ENCODE measurements around the gene SLC22A8.
"Not testable (repeated sequence)": the region's sequence is repeated elsewhere in the genome, so short reads cannot be mapped to it uniquely, and the experiment has no call there.

The SLC22A8 gene

GRCh38 chr11:62988276-62988675, 27.4 kb downstream of the SLC22A8 start:
- no peak for DNase-seq (ENCODE audit: low spot score)

- no peak for DNase-seq (ENCODE audit: low spot score)
Observed at GRCh38 chr11:62985041-62985750, 30.4 kb downstream of the SLC22A8 start.

DNA sequence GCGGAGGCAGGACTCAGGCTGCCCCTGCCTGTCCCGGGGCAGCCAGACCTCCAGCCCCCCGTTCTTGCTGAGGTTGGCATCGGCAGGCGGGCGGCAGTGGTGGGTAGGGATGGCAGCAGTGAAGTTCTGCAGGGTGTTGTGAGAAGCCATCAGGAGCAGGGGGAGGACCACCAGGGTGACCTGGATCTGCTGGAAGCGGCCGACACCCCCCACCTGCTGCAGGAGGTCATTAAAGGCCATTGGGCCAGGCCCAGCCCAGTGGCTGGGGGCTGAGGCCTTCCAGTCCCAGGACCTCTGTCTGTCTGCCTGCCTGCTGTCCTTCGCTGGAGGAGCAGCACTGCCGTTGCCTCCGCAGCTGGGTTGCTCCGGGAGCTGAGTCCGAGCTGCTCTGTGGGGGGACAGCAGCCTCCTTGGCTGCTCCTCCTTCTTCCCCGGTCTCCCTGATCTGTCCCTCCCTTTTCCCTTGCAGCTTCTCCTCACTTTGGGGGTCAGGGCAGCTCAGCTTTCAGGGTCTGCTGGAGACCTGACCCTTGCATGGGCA, 31.1 kb downstream of the SLC22A8 start, which contains the start of gene SLC22A6:
Gene SLC22A6, minus strand, starts transcription at position 517 of the 541 bp plus-strand sequence. Its CDS starts 277 bp downstream, at position 240.
- no peak for DNase-seq (ENCODE audit: low spot score)

GRCh38 chr11:62983536-62984199, 32.0 kb downstream of the SLC22A8 start:
- DNase-seq (ENCODE audit: low spot score) = no peak

DNA sequence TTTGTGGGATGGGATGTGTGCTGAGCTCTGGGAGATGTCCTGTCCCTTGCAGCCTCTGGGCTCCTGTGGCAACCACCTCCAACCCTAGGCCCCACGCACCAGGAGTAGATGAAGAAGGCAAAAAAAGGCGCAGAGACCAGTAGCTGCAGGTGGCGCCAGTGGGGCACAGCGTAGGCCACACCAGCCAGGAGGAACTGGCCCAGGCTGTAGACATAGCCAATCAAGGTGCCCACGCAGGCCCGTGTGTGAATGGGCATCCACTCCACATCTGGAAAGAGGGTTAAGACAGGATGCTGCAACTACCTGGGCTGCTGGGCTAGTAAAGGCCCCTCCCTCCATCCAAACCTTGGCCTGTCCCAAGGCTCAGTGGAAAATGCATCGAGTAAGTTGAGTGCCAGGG, 33.9 kb downstream of the SLC22A8 start:
- DNase-seq (ENCODE audit: low spot score) = no peak

DNA sequence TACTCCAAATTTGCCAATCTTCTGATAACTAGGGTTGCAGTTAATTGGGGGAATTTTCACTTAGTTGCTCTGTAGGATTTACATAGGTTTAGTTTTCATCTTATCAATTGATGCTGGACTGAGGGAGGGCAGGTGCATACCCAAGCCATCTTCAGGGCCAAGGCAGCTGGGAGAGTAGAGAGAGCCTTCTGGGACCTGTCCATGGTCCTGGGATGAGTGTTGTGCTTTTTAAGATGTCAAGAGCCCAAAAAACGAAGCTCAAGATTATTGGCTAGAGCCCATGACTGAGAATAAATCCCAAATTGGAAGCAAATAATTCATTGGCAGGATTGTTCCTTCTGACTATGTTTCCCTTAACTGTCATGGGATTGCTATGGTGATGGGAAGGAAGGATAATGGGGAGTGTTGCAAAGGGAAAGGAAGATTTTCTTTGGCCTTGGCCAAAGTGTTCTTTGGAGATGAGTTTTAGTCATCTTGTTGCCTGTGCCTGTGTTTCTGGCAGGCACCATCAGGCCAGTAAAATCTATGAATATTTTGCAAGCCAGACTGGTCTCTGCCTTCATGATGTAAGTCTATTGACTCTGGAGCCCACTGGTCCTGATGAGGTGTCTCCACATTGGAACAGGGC, 35.4 kb downstream of the SLC22A8 start:
- no peak for DNase-seq (ENCODE audit: low spot score)

GRCh38 chr11:62976109-62976508, 39.5 kb downstream of the SLC22A8 start:
- DNase-seq (ENCODE audit: low spot score) = no peak

DNA sequence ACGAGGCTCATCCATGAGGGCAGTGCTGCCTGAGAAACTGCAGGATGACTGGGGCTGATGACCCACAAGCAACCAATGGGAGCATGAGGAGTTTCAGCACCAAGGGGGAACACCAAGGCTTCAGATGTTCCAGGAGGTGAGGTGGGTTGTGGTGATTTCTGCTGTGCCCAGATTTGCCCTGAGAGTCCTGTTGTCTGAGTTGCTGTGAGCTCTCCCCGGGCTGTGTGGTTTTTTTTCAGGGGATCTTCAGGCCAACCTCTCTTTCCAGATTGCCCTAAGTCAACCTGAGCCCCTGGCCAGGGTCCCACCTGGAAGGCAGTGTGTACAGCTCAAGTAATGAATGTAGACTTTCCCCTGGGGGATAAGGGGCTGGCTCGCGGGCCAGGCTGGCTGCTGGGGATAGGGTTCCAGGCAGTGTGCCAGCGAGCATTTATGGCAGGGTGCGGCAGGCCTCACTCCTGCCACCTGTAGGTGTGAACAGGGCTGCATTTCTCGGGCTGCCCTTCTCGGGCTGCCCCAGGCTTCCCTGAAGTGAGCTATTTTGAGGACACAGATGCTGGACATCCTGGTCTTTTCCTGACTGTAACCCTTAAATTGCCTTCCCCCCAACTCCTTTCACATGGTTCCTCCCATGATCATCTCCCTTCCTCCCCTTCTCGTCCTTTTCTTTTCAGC, 40.7 kb downstream of the SLC22A8 start:
- peak; percentile 90 for DNase-seq (ENCODE audit: low spot score)

DNA sequence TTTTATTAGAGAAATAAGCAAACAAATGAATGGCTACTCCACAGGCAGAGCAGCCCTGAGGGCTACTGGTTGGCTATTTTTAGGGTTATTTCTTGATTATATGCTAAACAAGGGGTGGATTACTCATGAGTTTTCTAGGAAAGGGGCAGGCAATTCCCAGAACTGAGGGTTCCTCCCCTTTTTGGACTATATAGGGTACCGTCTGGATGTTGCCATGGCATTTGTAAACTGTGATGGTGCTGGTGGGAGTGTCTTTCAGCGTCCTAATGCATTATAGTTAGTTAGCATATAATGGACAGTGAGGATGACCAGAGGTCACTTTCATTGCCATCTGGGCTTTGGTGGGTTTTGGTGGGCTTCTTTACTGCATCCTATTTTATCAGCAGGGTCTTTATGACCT, 50.1 kb downstream of the SLC22A8 start:
- no peak for DNase-seq (ENCODE audit: low spot score)

GRCh38 chr11:62962391-62962790, 53.2 kb downstream of the SLC22A8 start:
- DNase-seq (ENCODE audit: low spot score) = no peak

GRCh38 chr11:62961017-62961570, 54.5 kb downstream of the SLC22A8 start:
- no peak for DNase-seq (ENCODE audit: low spot score)

GRCh38 chr11:62959422-62959980, 56.1 kb downstream of the SLC22A8 start:
- no peak for DNase-seq (ENCODE audit: low spot score)

- DNase-seq (ENCODE audit: low spot score) = no peak
Observed at GRCh38 chr11:62958547-62959421, 56.9 kb downstream of the SLC22A8 start.

- DNase-seq (ENCODE audit: low spot score) = no peak
Observed at GRCh38 chr11:62957147-62957546, 58.5 kb downstream of the SLC22A8 start.

GRCh38 chr11:62954478-62954877, 61.2 kb downstream of the SLC22A8 start:
- no peak for DNase-seq (ENCODE audit: low spot score)

GRCh38 chr11:62953811-62954210, 61.8 kb downstream of the SLC22A8 start:
- DNase-seq (ENCODE audit: low spot score) = no peak

DNA sequence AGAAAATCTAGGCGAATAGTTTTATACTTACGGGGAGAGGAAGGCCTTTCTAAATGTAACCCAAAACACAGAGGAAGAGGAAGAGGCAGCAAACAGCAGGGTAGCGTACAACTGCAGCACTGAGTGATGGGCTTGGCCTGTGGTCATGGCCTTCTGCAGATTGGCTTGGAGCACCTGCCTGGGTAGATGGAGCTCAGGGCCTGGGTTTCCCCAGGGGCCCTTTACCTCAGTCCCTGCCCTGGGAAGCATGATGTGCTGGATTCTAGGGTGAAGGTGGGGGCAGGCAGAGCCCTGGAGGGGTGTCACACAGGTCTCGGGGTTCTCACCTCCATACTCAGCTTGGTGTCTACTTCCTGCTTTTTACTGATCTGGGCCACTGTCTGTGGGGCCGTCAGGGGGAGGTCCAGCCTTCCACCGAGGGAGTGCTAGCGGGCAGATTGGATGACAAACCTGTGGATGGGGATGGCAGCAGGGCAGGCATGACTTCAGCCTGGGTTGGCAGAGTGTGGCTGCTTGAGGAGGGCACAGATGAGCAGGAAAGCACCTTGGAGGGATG, 66.8 kb downstream of the SLC22A8 start:
- no peak for DNase-seq (ENCODE audit: low spot score)

DNA sequence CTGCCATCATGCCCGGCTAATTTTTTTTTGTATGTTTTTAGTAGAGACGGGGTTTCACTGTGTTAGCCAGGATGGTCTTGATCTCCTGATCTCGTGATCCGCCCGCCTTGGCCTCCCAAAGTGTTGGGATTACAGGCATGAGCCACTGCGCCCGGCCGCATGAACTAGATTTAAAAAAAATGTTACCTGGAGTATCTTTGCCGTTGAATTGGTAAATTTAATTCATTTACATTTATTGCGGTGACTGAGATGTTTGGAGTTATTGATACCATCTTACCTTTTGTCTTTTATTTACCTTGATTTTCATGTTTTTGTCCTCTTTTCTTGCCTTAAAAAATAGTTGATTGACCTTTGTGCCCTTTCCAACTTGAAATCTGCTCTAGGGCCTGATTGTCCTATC, 70.1 kb downstream of the SLC22A8 start:
- DNase-seq (ENCODE audit: low spot score) = not testable (repeated sequence)
